Measurements from ENCODE around the gene SLC6A13. TPM values are rescaled to one million over a fixed set of nuclear protein-coding genes. Genes with fewer than 3 reads are reported as not detected.

SLC6A13 gene
- total and polyA plus RNA-seq, 2 of the 8 experiments (the other 6 are each of a cell fraction or from before 2014, with no cell fraction given): 0.03 TPM; not detected in 1

DNA sequence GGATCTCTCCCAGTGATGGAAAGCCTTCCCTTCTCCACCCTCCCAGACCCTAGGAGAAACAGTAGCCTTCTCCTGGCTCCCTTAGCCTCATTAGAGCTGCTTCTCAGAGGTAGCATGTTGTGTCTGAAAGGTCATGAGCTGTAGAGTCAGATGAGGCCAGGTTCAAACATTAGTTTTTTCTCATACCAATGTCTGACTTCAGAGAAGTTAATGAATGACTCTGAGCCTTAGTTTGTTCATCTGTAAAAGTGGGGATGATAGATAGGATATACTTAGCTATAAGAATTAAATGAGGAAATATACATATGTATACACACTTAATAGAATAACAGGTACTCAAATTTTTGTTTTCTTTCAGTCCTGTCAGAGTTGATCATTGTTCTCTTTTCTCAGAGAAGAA lies 523 bp downstream of the SLC6A13 start:
- Histone ChIP-seq H3K79me1 (ENCODE audit: low read depth, low read length) (no peaks in the 10 kb centered on the region), H3K79me2 (ENCODE audit: control insufficient read depth in 1 of 2, insufficient read depth in 2 of 2, low read length in 2 of 2) (no peaks in the 10 kb centered on the region), H3K9ac (replicated peaks in 1 of 4; ENCODE audit: extremely low read depth in 1 of 4, low read depth in 3 of 4, low read length in 3 of 4) (no peak overlapping the region), H3K4me1 (replicated peaks in 1 of 4; ENCODE audit: control insufficient read depth in 3 of 4, insufficient read depth in 4 of 4, low read length in 3 of 4) (peaks cover 0 to 2% (median 0%) of the 10 kb centered on the region in 4 experiments; a peak in 2 of 7 replicates), H3K9me3 (ENCODE audit: insufficient read depth in 2 of 2, low read depth in 1 of 2, low read length in 1 of 2) (no peaks in the 10 kb centered on the region), H2BK15ac (ENCODE audit: low read length) (no peak overlapping the region), H3K23ac (ENCODE audit: insufficient read length) (no peak overlapping the region), H2AK5ac (ENCODE audit: low read depth, low read length) (no peak overlapping the region), H3K27me3 (replicated peaks in 1 of 4; ENCODE audit: control insufficient read depth in 3 of 4, extremely low read depth in 1 of 4, insufficient read depth in 3 of 4, low read length in 3 of 4) (0 out of 7 replicates have a peak, but pooled peaks cover 0 to 5% (median 0%) of the 10 kb centered on the region in 4 experiments), H3K27ac (ENCODE audit: low read depth, low read length) (no peak overlapping the region), H3K14ac (ENCODE audit: insufficient read length) (no peak overlapping the region), H3K56ac (replicated peaks; ENCODE audit: insufficient read length, low read depth, low read length) (no peak overlapping the region), H3K36me3 (ENCODE audit: control insufficient read depth in 2 of 4, insufficient read depth in 4 of 4, low read length in 3 of 4) (no peaks in the 10 kb centered on the region), H2BK5ac (ENCODE audit: low read depth, low read length) (no peak overlapping the region), H2AFZ (ENCODE audit: low read length) (no peak overlapping the region), H4K5ac (ENCODE audit: insufficient read length, low read depth, low read length) (no peak overlapping the region), H2BK12ac (ENCODE audit: low read depth, low read length) (no peak overlapping the region), H3K4ac (replicated peaks; ENCODE audit: insufficient read length, low read depth, low read length) (no peak overlapping the region), H3K4me2 (ENCODE audit: insufficient read depth in 1 of 2, low read depth in 2 of 2, low read length in 2 of 2) (no peak overlapping the region), H3K18ac (ENCODE audit: extremely low read depth, low read length) (no peak overlapping the region), H4K20me1 (replicated peaks in 1 of 2; ENCODE audit: control insufficient read depth in 1 of 2, insufficient read depth in 2 of 2, low read length in 2 of 2) (no peaks in the 10 kb centered on the region), H2BK120ac (replicated peaks; ENCODE audit: low read depth, low read length) (no peak overlapping the region), H4K91ac (replicated peaks; ENCODE audit: insufficient read length, low read length) (no peak overlapping the region), H3K23me2 (ENCODE audit: low read depth, low read length) (no peaks in the 10 kb centered on the region), H4K8ac (ENCODE audit: extremely low read depth, insufficient read depth, low read length) (no peak overlapping the region), H2BK20ac (ENCODE audit: low read length) (no peak overlapping the region), H3K4me3 (ENCODE audit: extremely low read depth in 1 of 4, insufficient read depth in 2 of 4, low read depth in 3 of 4, low read length in 4 of 4) (no peak overlapping the region)
- FAIRE-seq (no peak), DNase-seq (ENCODE audit: low read depth in 1 of 2, low spot score in 2 of 2) (no peak)
- POLR2A ChIA-PET (ENCODE audit: partially characterized antibody): no interaction called here
- CTCF ChIA-PET (ENCODE audit: partially characterized antibody): interaction anchor here (0.9 to 2.3 kb wide), 2 partner anchors 15 to 42 kb away, joined by 3 to 7 read pairs; no protein-coding TSS in a partner anchor
- TF ChIP-seq KDM1A (IDR thresholded peaks at IDR 0.05; ENCODE audit: borderline replicate concordance, low read length) (no peak), TAF7 (optimal IDR thresholded peaks at IDR 0.05; ENCODE audit: borderline replicate concordance, low read depth, low read length) (no peak), SP1 (IDR thresholded peaks at IDR 0.05; ENCODE audit: low read depth, low read length) (no peak), GABPA (IDR thresholded peaks at IDR 0.05; ENCODE audit: borderline replicate concordance, insufficient read depth, low read length) (no peak), CEBPB (IDR thresholded peaks at IDR 0.05; ENCODE audit: low read depth, low read length) (no peak), CTBP2 (IDR thresholded peaks at IDR 0.05; ENCODE audit: borderline replicate concordance, insufficient read depth, insufficient read length, low read length) (no peak), BACH1 (IDR thresholded peaks at IDR 0.05; ENCODE audit: low read length) (no peak), NANOG (IDR thresholded peaks at IDR 0.05; ENCODE audit: insufficient read depth, low read depth, low read length, poor library complexity, severe bottlenecking) (no peak), GTF2F1 (IDR thresholded peaks at IDR 0.05; ENCODE audit: borderline replicate concordance, low read depth, low read length) (no peak), POU5F1 (IDR thresholded peaks at IDR 0.05; ENCODE audit: low read depth, low read length) (no peak), TAF1 (IDR thresholded peaks at IDR 0.05; ENCODE audit: low read depth, low read length) (no peak)
- TF ChIP-seq, protein P1, sequence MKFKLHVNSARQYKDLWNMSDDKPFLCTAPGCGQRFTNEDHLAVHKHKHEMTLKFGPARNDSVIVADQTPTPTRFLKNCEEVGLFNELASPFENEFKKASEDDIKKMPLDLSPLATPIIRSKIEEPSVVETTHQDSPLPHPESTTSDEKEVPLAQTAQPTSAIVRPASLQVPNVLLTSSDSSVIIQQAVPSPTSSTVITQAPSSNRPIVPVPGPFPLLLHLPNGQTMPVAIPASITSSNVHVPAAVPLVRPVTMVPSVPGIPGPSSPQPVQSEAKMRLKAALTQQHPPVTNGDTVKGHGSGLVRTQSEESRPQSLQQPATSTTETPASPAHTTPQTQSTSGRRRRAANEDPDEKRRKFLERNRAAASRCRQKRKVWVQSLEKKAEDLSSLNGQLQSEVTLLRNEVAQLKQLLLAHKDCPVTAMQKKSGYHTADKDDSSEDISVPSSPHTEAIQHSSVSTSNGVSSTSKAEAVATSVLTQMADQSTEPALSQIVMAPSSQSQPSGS (IDR thresholded peaks at IDR 0.05; ENCODE audit: low read length): no peak
- TF ChIP-seq, protein P2, sequence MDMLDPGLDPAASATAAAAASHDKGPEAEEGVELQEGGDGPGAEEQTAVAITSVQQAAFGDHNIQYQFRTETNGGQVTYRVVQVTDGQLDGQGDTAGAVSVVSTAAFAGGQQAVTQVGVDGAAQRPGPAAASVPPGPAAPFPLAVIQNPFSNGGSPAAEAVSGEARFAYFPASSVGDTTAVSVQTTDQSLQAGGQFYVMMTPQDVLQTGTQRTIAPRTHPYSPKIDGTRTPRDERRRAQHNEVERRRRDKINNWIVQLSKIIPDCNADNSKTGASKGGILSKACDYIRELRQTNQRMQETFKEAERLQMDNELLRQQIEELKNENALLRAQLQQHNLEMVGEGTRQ (IDR thresholded peaks at IDR 0.05; ENCODE audit: low read length): no peak
